Mononuclear cell (primary cell): ENCODE measurements around the gene TRNAU1AP. TPM values are rescaled to one million over a fixed set of nuclear protein-coding genes. Genes with fewer than 3 reads are reported as not detected.
"Not testable (repeated sequence)": the region's sequence is repeated elsewhere in the genome, so short reads cannot be mapped to it uniquely, and the experiment has no call there.

Source experiments
- H3K27me3 ChIP-seq: 2 replicates; pipeline ENCODE4 v1.6.0; 2011; ENCODE audit warnings: low read length, control low read depth; ENCODE audit not compliant: insufficient read depth
- H3K4me1 ChIP-seq: 2 replicates; pipeline ENCODE4 v1.5.1; 2011; ENCODE audit warnings: mild to moderate bottlenecking, low read length, control low read depth; ENCODE audit not compliant: insufficient read depth
- H3K4me3 ChIP-seq: 2 replicates; pipeline ENCODE4 v1.5.1; 2011; ENCODE audit warnings: mild to moderate bottlenecking, low read length, moderate library complexity
- H3K9me3 ChIP-seq: 2 replicates; pipeline ENCODE4 v1.5.1; 2011; ENCODE audit warnings: low read depth, mild to moderate bottlenecking, control low read depth, low read length
- total RNA-seq: library from RNA; depleted of rRNA; stranded (reverse); fragments of >200 nt; gene quantifications from one replicate; pipeline ENCODE4 v1.2.3, GENCODE V29; 2012

Gene TRNAU1AP
- 20.0 TPM for total RNA-seq

DNA sequence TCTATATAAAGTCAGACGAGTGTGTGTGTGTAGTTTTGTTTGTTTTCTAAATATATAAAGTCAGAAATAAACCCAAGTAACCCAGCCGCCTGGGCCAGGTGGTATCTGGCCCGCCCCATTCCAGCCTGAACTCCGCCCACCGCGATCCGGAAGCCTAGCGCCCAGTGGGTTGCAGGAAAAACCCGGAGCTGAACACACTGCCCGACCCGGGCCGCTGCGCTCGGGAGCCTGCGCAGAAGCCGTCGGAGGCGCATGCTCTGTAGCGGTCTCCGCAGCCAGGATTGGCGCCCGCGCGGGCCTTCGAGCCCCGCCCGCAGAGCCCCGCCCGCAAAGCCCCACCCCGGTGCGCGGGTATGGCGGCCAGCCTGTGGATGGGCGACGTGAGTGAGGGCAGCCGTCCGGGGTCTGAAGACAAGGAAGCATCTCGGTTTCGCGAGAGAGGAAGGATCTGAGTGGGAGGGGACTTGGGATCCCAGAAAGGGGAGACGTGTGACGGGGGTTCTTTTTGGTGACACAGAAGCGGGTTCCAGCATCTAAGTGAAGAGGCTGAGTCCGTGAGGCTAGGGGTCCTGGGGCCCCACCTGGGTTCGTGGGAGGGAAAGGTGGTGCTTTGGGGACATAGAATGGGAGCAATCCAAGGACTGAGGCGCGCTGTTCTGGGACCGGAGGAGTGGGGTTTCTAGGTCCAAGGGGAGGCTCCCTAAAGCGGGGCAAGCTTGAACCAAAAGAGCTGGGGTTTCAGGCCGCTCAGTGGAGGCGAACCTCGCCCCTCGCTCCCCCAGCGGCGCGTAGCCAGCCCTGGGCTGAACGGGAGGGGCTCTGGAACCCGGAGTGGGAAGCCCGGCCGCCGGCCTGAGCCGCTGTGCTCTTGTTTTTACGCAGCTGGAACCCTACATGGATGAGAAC is at the start of gene TRNAU1AP:
Gene TRNAU1AP, plus strand, starts transcription at position 328 of the 906 bp plus-strand sequence. Its CDS starts 26 bp downstream, at position 354.
- Histone ChIP-seq H3K4me3 (peak within 1 kb of the TSS; percentile 95), H3K27me3 (no peaks in the 10 kb centered on the region), H3K4me1 (peaks cover 15% of the 10 kb centered on the region), H3K9me3 (no peaks in the 10 kb centered on the region)

DNA sequence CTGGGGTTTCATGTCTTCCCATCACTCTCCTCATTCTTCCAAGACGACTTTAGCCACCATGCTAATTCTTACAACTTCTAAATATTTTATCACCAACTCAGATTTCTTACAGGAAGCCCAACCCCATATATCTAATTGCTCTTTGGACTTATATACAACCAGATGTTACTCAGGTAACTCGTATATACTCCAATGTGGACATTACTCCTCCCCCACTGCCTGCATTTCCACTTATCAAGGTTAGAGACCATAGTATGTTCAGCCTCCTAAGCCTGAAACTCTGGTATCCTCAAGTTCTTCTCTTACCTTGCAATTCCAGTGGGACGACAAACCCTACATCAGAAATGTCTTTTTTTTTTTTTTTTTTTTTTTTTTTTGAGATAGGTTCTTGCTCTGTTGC is 49.8 kb upstream of the TRNAU1AP start:
- H3K4me3 ChIP-seq, result no peak overlapping the region
- peaks cover 23% of the 10 kb centered on the region for H3K4me1 ChIP-seq
- no peaks in the 10 kb centered on the region for H3K9me3 ChIP-seq

DNA sequence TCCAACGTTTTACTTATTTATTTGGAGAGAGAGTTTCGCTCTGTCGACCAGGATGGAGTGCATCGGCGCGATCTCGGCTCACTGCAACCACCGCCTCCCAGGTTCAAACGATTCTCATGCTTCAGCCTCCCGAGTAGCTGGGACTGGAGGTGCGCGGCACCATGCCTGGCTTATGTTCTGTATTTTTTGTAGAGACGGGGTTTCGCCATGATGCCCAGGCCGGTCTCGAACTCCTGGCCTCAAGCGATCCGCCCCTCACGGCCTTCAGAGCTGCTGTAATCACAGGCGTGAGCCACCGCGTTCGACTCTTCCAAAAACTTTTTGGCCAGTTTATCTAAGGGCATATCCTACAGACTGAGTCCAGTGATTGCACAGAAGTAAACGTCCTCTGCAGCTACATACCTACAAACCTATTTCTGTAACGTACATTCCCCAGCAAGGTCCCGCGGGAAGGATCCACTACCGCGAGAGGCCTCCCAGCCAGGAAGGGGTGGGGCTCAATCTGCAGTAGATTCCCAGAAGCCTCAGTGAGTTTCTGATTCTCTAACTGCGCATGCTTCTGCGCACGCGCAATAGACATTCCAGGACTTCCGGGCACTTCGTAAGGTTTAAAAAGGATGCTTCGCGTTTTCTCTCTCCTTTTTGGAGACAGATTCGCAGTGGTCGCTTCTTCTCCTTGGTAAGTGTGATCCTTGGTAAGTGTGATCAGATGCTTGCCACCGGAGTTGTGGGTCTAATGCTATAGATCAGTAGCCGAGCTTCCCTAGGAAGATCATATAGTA is 47.3 kb upstream of the TRNAU1AP start, which contains the start of gene RCC1:
Gene RCC1, plus strand, starts transcription at position 638 of the 782 bp plus-strand sequence. CDS start 23,824 bp downstream, outside the sequence.
- Histone ChIP-seq H3K27me3 (no peaks in the 10 kb centered on the region), H3K4me1 (peaks cover 47% of the 10 kb centered on the region), H3K4me3 (peak within 1 kb of the TSS; percentile 88), H3K9me3 (no peaks in the 10 kb centered on the region)

More for the DNA sequence above, 49.8 kb upstream of the TRNAU1AP start:
- H3K27me3 ChIP-seq, result no peaks in the 10 kb centered on the region

DNA sequence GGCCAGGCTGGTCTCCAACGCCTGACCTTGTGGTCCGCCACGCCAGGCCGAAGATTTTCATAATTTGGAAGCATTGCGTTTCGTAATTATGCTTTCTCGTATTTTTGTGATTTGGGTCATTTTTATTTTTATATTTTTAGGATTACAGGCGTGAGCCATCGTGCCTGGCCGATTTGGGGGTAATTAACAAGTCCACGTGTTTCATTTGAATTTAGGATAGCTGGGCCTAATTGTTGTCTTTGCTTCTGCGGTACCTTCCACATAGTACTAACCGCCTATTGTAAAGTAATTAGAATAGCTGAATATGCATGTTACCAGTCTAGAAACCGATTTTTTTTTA is 46.0 kb upstream of the TRNAU1AP start:
- H3K4me1 ChIP-seq, result peaks cover 58% of the 10 kb centered on the region

DNA sequence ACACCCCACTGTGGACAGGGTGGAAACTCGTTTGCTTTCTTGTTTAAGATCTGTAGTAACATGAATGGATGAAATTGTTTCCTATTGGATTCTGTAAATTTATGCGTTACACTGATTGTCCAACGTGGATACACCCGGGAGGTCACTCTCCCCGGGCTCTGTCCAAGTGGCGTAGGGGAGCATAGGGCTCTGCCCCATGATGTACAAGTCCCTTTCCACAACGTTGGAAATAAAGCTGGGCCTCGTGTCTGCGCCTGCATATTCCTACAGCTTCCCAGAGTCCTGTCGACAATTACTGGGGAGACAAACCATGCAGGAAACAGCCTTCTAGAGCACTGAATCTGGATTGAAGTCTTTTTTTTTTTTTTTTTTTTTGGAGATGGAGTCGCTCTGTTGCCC is 45.6 kb upstream of the TRNAU1AP start:
- peaks cover 61% of the 10 kb centered on the region for H3K4me1 ChIP-seq
- peak overlapping the region; percentile 88 for H3K4me3 ChIP-seq
- no peaks in the 10 kb centered on the region for H3K27me3 ChIP-seq
- H3K9me3 ChIP-seq, result no peaks in the 10 kb centered on the region

More for the DNA sequence above, 46.0 kb upstream of the TRNAU1AP start:
- no peaks in the 10 kb centered on the region for H3K9me3 ChIP-seq
- H3K4me3 ChIP-seq, result peak overlapping the region; percentile 88
- H3K27me3 ChIP-seq, result no peaks in the 10 kb centered on the region

DNA sequence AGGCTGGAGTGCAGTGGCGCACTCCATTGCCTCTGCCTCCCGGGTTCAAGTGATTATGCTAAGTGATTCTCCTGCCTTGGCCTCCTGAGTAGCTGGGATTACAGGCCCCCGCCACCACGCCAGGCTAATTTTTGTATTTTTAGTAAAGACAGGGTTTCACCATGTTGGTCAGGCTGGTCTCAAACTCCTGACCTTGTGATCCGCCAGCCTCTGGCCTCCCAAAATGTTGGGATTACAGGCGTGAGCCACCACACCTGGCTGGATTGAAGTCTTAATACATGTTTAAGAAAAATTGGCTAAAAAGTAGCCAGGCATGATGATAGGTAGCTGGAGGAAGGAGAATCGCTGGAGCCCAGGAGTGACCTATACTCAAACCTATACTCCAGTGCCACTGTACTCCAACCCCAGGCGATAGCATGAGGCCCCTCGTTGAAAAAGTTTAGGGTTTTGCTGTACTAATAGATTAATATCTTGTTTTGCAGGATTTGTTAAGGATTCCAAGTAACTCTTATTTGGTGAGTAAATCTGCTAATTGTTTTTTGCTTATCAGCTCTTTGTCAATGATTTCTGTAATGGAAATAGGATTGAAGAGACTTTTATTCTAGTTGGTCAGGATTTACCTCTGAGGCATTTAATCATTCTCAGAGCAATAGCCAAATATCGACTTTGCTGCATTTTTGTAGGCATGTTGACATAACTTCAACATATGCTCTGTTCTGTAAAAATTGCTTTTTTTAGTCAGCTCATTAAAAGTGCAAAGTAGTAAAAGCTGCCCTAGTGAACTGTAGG is 45.0 kb upstream of the TRNAU1AP start:
- no peaks in the 10 kb centered on the region for H3K27me3 ChIP-seq
- H3K4me3 ChIP-seq, result peak overlapping the region; percentile 88
- no peaks in the 10 kb centered on the region for H3K9me3 ChIP-seq
- H3K4me1 ChIP-seq, result peaks cover 65% of the 10 kb centered on the region

DNA sequence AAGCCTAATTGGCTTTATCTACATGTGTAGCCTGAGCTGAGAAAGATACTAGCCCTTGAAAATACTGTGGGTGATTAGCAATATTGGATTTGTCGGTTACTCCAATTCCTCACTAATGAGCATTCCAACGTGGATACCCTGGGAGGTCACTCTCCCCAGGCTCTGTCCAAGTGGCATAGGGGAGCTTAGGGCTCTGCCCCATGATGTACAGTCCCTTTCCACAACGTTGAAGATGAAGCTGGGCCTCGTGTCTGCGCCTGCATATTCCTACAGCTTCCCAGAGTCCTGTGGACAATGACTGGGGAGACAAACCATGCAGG is 44.5 kb upstream of the TRNAU1AP start:
- Histone ChIP-seq H3K27me3 (no peaks in the 10 kb centered on the region), H3K4me1 (peaks cover 70% of the 10 kb centered on the region), H3K9me3 (no peaks in the 10 kb centered on the region), H3K4me3 (no peak overlapping the region)

DNA sequence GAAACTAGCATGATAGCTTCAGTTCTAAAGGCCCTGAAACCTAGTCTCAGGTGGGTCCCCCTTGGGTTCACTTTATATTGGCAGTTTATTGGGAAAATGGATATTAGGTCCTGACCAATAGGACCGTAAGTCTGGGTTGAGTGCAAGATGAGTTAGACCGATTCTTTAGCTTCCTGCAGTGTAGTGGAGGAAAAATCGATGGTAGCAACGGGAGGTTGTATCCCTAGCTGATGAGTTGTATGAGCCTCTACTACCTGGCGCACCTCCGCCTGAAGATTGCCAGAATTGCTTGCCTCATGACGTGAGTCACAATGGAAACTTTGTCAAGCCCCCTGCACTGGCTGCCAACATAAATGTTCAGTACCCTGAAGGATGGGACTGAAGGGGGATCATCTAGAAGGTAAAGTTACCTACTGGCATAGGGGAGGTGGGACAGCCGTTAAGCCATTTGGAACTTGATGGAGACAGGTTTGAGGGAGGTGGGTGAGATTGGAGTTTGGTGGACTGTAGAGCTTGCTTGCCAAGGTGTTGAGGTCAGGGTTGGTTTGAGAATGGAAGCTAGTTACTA is 43.1 kb upstream of the TRNAU1AP start:
- no peaks in the 10 kb centered on the region for H3K9me3 ChIP-seq
- no peak overlapping the region for H3K4me3 ChIP-seq
- no peaks in the 10 kb centered on the region for H3K27me3 ChIP-seq
- H3K4me1 ChIP-seq, result peaks cover 71% of the 10 kb centered on the region

DNA sequence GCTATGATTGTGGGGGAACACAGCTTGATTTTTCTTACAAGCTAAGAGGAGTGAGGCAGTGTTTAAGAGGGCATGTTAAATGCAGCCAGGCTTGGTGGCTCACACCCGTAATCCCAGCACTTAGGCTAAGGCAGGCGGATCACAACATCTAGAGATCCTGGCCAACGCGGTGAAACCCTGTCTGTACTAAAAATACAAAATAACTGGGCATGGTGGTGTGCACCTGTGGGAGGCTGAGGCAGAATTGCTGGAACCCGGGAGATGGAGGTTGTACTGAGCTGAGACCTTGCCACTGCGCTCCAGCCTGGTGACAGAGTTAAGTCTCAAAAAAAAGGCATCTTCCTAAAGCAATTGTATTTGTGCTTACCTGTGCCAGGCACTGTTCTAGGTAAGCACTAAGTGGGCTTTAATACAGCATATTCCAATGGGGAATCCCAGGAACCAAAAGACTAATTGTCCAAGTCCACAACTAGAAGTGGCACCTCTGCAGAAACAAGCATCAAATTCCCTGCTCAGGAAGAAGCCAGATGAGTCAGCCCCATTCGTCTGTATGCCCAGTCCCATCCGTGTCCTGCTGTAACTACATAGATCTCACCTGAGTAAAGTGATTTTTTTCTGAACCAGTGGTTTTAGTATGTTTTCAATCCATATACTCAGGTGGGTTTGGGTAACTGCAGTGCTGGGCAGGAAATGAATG is 42.5 kb upstream of the TRNAU1AP start:
- Histone ChIP-seq H3K4me1 (peaks cover 64% of the 10 kb centered on the region), H3K4me3 (no peak overlapping the region), H3K9me3 (no peaks in the 10 kb centered on the region), H3K27me3 (no peaks in the 10 kb centered on the region)

DNA sequence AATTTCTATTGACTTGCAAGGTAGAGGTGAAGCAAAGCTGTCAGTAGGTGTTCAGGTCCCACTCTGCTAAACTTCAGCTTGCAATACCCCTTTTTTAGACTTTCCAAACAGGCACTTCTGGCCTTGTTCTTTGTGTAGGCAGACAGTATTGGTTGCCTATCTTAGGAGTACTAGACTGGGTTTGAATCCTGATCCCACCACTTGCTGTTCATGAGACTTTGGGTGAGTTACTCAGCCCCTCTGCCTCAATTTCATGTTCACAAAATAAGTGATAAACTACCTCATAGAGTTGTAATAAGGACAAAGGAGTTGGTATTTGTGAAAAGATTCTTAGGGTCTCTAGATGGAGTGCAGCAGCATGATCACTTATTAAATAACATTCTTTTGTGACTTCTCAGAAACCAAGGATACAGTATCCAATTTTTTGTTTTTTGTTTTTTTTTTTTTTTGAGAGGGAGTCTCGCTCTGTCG is 41.9 kb upstream of the TRNAU1AP start:
- Histone ChIP-seq H3K4me3 (no peak overlapping the region), H3K4me1 (peaks cover 64% of the 10 kb centered on the region), H3K9me3 (no peaks in the 10 kb centered on the region), H3K27me3 (no peaks in the 10 kb centered on the region)

DNA sequence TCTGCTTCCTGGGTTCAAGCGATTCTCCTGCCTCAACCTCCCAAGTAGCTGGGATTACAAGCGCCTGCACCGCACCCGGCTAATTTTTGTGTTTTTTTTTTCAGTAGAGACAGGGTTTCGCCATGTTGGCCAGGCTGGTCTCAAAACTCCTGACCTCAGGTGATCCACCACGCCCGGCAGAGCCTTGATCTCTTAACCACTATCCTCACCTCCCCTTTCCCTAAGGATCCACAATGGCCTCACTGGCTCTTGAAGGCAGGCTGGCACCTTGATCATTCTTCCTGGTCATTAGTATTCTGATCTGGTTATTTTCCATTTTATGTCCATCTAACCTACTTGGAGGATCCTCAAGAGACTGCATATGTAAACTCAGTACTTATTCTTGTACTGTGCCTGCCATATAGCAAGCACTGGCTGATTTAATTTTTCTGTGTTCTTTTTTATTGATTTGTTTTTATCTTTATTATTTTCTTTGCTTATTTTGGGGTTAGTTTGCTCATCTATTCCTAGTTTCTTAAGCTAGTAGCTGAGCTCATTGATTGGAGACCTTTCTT is 40.8 kb upstream of the TRNAU1AP start:
- H3K27me3 ChIP-seq, result no peaks in the 10 kb centered on the region
- H3K4me3 ChIP-seq, result no peak overlapping the region
- peaks cover 59% of the 10 kb centered on the region for H3K4me1 ChIP-seq
- no peaks in the 10 kb centered on the region for H3K9me3 ChIP-seq

DNA sequence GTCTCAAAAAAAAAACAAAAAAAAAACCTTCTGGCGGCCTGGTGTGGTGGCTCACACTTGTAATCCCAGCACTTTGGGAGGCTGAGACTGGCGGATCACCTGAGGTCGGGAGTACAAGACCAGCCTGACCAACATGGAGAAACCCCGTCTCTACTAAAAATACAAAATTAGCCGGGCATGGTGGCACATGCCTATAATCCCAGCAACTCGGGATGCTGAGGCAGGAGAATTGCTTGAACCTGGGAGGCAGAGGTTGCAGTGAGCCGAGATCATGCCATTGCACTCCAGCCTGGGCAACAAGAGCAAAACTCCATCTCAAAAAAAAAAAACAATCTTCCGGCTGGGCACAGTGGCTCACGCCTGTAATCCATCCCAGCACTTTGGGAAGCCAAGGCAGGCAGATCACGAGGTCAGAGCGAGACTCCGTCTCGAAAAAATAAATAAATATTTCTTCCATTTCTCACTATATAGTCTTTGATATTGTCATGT is 38.4 kb upstream of the TRNAU1AP start:
- not testable (repeated sequence) for H3K4me3 ChIP-seq, H3K9me3 ChIP-seq, H3K27me3 ChIP-seq
- peaks cover 53% of the 10 kb centered on the region for H3K4me1 ChIP-seq

DNA sequence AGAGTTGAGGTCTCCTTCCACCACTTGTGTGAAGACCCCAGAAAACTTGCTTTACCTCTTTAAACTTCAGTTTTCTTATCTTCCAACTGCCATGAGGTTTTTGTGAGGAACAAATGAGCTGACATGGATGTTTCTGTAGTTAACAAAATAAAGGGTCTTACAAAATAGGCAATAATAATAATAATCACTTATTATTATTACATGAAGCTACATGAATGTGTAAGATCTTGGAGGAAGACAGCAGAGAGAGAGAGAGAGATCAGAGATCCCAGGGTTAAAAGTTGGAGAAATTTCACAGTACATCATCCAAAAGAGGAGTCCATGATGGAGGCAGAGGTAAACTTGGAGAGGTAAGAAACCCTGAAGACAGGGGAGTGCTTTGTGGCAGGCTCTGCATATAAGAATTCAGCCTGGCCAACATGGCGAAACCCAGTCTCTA is 36.3 kb upstream of the TRNAU1AP start:
- H3K27me3 ChIP-seq, result no peaks in the 10 kb centered on the region
- H3K9me3 ChIP-seq, result no peaks in the 10 kb centered on the region
- H3K4me3 ChIP-seq, result no peak overlapping the region
- H3K4me1 ChIP-seq, result peaks cover 37% of the 10 kb centered on the region

DNA sequence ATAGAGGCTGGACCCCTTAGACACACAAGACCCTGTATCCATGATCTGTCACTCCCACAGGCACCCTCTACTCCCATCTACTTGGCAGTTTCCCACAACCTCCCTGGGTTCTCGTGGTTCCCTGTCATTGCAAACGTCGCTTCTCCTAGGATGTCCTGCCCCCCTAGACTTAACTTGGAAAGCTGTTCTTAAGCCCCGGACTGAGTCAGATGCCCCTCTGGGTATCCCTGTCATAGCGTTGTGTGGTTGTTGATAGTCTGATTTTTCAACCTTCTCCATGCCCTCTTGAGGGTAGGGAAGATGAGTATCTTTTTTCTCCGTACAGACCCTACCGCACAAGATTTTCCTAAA is 35.3 kb upstream of the TRNAU1AP start:
- H3K4me3 ChIP-seq, result no peak overlapping the region
- no peaks in the 10 kb centered on the region for H3K9me3 ChIP-seq
- H3K27me3 ChIP-seq, result no peaks in the 10 kb centered on the region
- H3K4me1 ChIP-seq, result peaks cover 29% of the 10 kb centered on the region
